ENCODE results near the gene RDH12. TPM values are rescaled to one million over a fixed set of nuclear protein-coding genes. Genes with fewer than 3 reads are reported as not detected.
"Not testable (repeated sequence)": the region's sequence is repeated elsewhere in the genome, so short reads cannot be mapped to it uniquely, and the experiment has no call there.

Gene RDH12
- total RNA-seq, 1 experiment from 2014 or later, result not detected

GRCh38 chr14:67690011-67690410 lies 11.7 kb upstream of the RDH12 start:
- Histone ChIP-seq H3K27me3 (no peaks in the 10 kb centered on the region), H3K4me3 (no peak overlapping the region), H3K4me1 (no peaks in the 10 kb centered on the region), H3K36me3 (peaks cover 63% of the 10 kb centered on the region), H3K9me3 (replicated peaks) (no peaks in the 10 kb centered on the region), H3K27ac (no peak overlapping the region)
- DNase-seq, result no peak

- peaks cover 31% of the 10 kb centered on the region for H3K36me3 ChIP-seq
- H3K9me3 ChIP-seq (replicated peaks), result no peaks in the 10 kb centered on the region
- peak overlapping the region; percentile 68 for H3K4me3 ChIP-seq
- H3K27ac ChIP-seq, result peak overlapping the region; percentile 59
- DNase-seq, result peak; percentile 67 to 74
- no peaks in the 10 kb centered on the region for H3K4me1 ChIP-seq
- no peaks in the 10 kb centered on the region for H3K27me3 ChIP-seq
Observed at GRCh38 chr14:67694791-67695393, 6.8 kb upstream of the RDH12 start.

DNA sequence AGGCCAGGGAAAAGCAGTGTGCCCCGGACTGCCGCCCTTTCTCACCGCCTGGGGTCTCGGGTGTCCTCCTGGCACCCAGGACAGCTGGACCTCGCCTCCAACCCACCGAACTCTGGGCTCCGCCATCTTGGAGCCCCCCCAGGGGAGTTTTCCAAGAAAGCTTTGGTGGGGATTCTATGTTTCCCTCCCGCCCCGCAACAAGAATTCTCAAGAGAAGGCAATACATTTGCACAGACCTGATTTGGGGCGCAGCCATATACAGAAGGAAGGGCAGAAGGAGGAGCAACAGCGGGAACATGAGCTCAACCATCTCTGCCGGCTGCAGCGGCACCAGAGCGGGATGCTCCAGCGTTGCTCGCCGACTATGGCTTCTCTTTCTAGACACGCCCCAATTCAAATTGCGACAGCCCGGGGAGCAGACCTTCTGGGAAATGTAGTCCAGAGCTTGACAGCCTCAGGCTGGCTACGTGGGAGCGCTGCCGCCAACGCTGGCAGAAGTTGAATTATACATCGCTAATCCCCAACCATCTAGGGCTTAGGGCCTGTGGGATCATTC lies 6.2 kb upstream of the RDH12 start, which contains the start of gene RDH11:
TSS of gene RDH11 (minus strand) at position 371 of the 556 bp plus-strand sequence. CDS start at position 310, 61 bp downstream.
- no peaks in the 10 kb centered on the region for H3K27me3 ChIP-seq
- H3K4me3 ChIP-seq, result peak within 1 kb of the TSS; percentile 68
- no peaks in the 10 kb centered on the region for H3K9me3 ChIP-seq (replicated peaks)
- H3K36me3 ChIP-seq, result peaks cover 26% of the 10 kb centered on the region
- H3K27ac ChIP-seq, result peak within 1 kb of the TSS; percentile 59
- no peaks in the 10 kb centered on the region for H3K4me1 ChIP-seq
- peak; percentile 89 to 92 for DNase-seq

- Histone ChIP-seq H3K4me3 (no peak overlapping the region), H3K4me1 (no peaks in the 10 kb centered on the region), H3K27ac (no peak overlapping the region), H3K9me3 (replicated peaks) (no peaks in the 10 kb centered on the region), H3K27me3 (no peaks in the 10 kb centered on the region), H3K36me3 (peaks cover 10% of the 10 kb centered on the region)
- no peak for DNase-seq
Observed at GRCh38 chr14:67697006-67697405, 4.7 kb upstream of the RDH12 start.

- Histone ChIP-seq H3K36me3 (no peaks in the 10 kb centered on the region), H3K27me3 (no peaks in the 10 kb centered on the region), H3K9me3 (replicated peaks) (no peaks in the 10 kb centered on the region), H3K27ac (no peak overlapping the region), H3K4me3 (no peak overlapping the region), H3K4me1 (no peaks in the 10 kb centered on the region)
- DNase-seq, result no peak
Observed at GRCh38 chr14:67698179-67698578, 3.5 kb upstream of the RDH12 start.

DNA sequence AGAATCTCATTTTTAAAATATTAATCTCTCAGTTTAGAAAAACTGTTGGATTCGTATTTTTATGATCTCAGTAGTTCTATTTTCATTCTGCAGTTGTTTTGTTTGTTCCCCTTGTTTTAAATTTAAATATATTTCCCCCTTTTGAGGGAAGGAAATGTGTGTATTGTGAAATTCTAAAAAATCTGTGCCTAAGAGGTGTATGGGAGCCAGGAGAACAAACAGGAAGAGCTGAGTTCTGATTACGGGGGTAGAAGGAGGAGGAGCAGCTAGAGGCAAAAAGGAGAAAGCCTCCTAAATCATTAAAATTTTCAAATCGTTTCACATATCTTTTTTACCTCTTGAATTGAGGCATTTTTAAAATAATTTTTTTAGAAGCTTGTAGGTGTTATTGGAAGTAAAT lies 2.3 kb downstream of the RDH12 start:
- no peak overlapping the region for H3K27ac ChIP-seq
- H3K27me3 ChIP-seq, result no peaks in the 10 kb centered on the region
- no peak for DNase-seq
- no peak overlapping the region for H3K4me3 ChIP-seq
- H3K9me3 ChIP-seq (replicated peaks), result no peaks in the 10 kb centered on the region; the same call in 1 of the 2 replicates
- H3K36me3 ChIP-seq, result no peaks in the 10 kb centered on the region
- H3K4me1 ChIP-seq, result no peaks in the 10 kb centered on the region

DNA sequence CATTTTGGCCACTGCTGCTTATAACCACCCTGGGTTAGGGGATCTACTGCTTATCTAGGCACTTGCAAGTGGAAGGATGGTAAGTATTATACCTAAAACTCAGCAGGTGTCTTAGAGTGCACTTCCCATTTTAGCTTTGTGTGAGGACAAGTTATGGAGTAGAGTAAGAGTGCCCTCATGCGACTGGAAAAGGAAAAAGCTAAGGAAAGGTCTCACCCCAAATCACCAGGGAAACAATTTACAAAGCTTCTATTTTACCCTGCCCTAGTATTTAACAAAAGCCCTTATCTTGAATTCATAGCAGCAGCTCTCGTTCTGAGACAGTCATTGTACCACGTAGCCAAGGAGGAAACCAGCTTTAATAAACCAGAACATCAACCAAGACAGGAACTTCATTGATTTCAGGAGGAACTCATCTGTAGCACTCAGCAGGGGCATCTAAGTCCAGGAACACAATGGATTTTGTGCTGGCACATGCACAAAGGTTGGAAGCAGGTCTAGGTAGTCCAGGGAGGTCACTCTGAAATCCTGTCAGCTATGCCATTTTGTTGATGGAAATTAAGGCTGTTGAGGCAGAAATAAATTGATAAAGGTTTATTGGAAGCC lies 2.9 kb downstream of the RDH12 start:
- H3K4me1 ChIP-seq, result no peaks in the 10 kb centered on the region
- no peaks in the 10 kb centered on the region for H3K36me3 ChIP-seq
- peak; percentile 11 to 68 for DNase-seq
- no peak overlapping the region for H3K27ac ChIP-seq
- no peaks in the 10 kb centered on the region for H3K27me3 ChIP-seq
- H3K4me3 ChIP-seq, result no peak overlapping the region
- no peaks in the 10 kb centered on the region; the same call in 1 of the 2 replicates for H3K9me3 ChIP-seq (replicated peaks)

DNA sequence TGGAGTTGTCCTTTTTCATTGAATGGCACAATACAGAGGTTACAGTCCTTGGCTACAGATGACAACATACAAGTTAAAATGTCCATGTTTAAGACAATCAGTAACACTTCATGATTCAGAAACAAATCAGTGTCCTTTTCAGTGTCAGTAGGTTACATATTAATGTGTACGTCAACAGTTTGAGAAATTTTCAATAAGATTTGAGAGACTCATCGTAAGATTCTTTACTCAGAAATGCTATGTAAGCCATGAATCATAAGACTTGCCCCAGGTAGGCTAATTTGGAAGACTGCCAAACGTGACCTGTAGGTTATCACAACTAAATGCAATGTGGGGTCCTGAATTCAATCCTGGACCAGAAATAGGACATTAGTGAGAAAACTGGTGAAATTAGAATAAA lies 3.5 kb downstream of the RDH12 start:
- Histone ChIP-seq H3K4me3 (no peak overlapping the region), H3K4me1 (no peaks in the 10 kb centered on the region), H3K9me3 (replicated peaks) (peaks cover 6% of the 10 kb centered on the region; the same call in 1 of the 2 replicates), H3K36me3 (no peaks in the 10 kb centered on the region), H3K27me3 (no peaks in the 10 kb centered on the region), H3K27ac (no peak overlapping the region)
- no peak for DNase-seq

- not testable (repeated sequence) for H3K27me3 ChIP-seq, H3K36me3 ChIP-seq, H3K4me3 ChIP-seq, DNase-seq, H3K4me1 ChIP-seq, H3K27ac ChIP-seq
- peaks cover 13% of the 10 kb centered on the region; the same call in 1 of the 2 replicates for H3K9me3 ChIP-seq (replicated peaks)
Observed at GRCh38 chr14:67709346-67709745, 7.7 kb downstream of the RDH12 start.

DNA sequence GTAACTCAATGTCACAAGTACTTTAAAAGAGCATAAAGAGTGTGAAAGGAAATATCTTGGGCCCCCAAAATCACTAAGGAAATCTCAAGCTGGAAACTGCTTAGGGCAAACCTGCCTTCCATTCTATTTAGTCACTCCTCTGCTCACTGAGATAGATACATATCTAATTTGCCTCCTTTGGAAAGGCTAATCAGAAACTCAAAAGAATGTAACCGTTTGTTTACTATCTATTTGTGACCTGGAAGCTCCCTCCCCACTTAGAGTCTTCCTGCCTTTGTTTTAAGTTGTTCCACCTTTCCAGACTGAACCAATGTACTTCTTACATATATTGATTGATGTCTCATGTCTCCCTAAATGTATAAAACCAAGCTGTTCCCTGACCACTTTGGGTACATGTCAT lies 8.1 kb downstream of the RDH12 start:
- H3K4me3 ChIP-seq, DNase-seq, H3K27ac ChIP-seq, H3K4me1 ChIP-seq, H3K36me3 ChIP-seq, H3K27me3 ChIP-seq: not testable (repeated sequence)
- H3K9me3 ChIP-seq (replicated peaks), result peaks cover 13% of the 10 kb centered on the region; the same call in 1 of the 2 replicates

GRCh38 chr14:67710209-67710608 lies 8.5 kb downstream of the RDH12 start:
- Histone ChIP-seq H3K27me3 (no peaks in the 10 kb centered on the region), H3K27ac (no peak overlapping the region), H3K4me1 (no peaks in the 10 kb centered on the region), H3K9me3 (replicated peaks) (peaks cover 13% of the 10 kb centered on the region; the same call in 1 of the 2 replicates), H3K4me3 (no peak overlapping the region), H3K36me3 (no peaks in the 10 kb centered on the region)
- DNase-seq, result peak; percentile 9 to 23

- Histone ChIP-seq H3K36me3 (no peaks in the 10 kb centered on the region), H3K27ac (no peak overlapping the region), H3K4me1 (no peaks in the 10 kb centered on the region), H3K4me3 (no peak overlapping the region), H3K9me3 (replicated peaks) (no peaks in the 10 kb centered on the region), H3K27me3 (no peaks in the 10 kb centered on the region)
- DNase-seq, result no peak
Observed at GRCh38 chr14:67717048-67717447, 15.4 kb downstream of the RDH12 start.

GRCh38 chr14:67718265-67718664 lies 16.6 kb downstream of the RDH12 start:
- no peaks in the 10 kb centered on the region for H3K9me3 ChIP-seq (replicated peaks)
- no peak overlapping the region for H3K4me3 ChIP-seq
- no peak for DNase-seq
- no peaks in the 10 kb centered on the region for H3K4me1 ChIP-seq
- no peaks in the 10 kb centered on the region for H3K36me3 ChIP-seq
- no peak overlapping the region for H3K27ac ChIP-seq
- no peaks in the 10 kb centered on the region for H3K27me3 ChIP-seq

GRCh38 chr14:67719385-67719784 lies 17.7 kb downstream of the RDH12 start:
- not testable (repeated sequence) for H3K9me3 ChIP-seq (replicated peaks); H3K27ac ChIP-seq; H3K27me3 ChIP-seq; H3K4me3 ChIP-seq; H3K4me1 ChIP-seq; DNase-seq; H3K36me3 ChIP-seq

- no peaks in the 10 kb centered on the region for H3K9me3 ChIP-seq (replicated peaks)
- DNase-seq, result no peak
Observed at GRCh38 chr14:67719866-67720265, 18.2 kb downstream of the RDH12 start.

More at GRCh38 chr14:67719866-67720265, 18.2 kb downstream of the RDH12 start:
- Histone ChIP-seq H3K27me3 (no peaks in the 10 kb centered on the region), H3K4me1 (no peaks in the 10 kb centered on the region), H3K4me3 (no peak overlapping the region), H3K27ac (no peak overlapping the region), H3K36me3 (no peaks in the 10 kb centered on the region)
